T-helper 1 cell (primary cell): ENCODE data around the gene DAP.
"Not testable (repeated sequence)": the region's sequence is repeated elsewhere in the genome, so short reads cannot be mapped to it uniquely, and the experiment has no call there.

Source experiments
- DNase-seq, 5 donors: peaks; one replicate each; pipeline ENCODE4 v3.0.0-alpha.2; 2012 to 2020
- total RNA-seq, 4 donors: gene quantifications; one replicate each; lab custom pipeline; 2026; lab: John Stamatoyannopoulos, UW

The DAP gene
- 20.3 to 24.9 (median 23.8) reads per million in 4 donors for total RNA-seq

GRCh38 chr5:10761185-10761932 lies at the start of gene DAP:
TSS of gene DAP (minus strand) at chr5:10761234. CDS start at chr5:10761068, 166 bp downstream.
- peak; percentile 83 to 96 (median 86) for DNase-seq

GRCh38 chr5:10808347-10809226 lies 47.6 kb upstream of the DAP start:
- no peak for DNase-seq

GRCh38 chr5:10801931-10802666 lies 41.1 kb upstream of the DAP start:
- no peak for DNase-seq

- no peak for DNase-seq
Measured at GRCh38 chr5:10800852-10801251, 39.8 kb upstream of the DAP start.

GRCh38 chr5:10797261-10797660 lies 36.2 kb upstream of the DAP start:
- DNase-seq: no peak

GRCh38 chr5:10793785-10794184 lies 32.8 kb upstream of the DAP start:
- DNase-seq: no peak

- DNase-seq: no peak
Measured at GRCh38 chr5:10792336-10792735, 31.3 kb upstream of the DAP start.

GRCh38 chr5:10789726-10790125 lies 28.7 kb upstream of the DAP start:
- DNase-seq: no peak

- DNase-seq: no peak
Measured at GRCh38 chr5:10789021-10789420, 28.0 kb upstream of the DAP start.

GRCh38 chr5:10788358-10788757 lies 27.3 kb upstream of the DAP start:
- DNase-seq: no peak

GRCh38 chr5:10786835-10787234 lies 25.8 kb upstream of the DAP start:
- no peak for DNase-seq

GRCh38 chr5:10780208-10780607 lies 19.2 kb upstream of the DAP start:
- not testable (repeated sequence) for DNase-seq

- DNase-seq: no peak
Measured at GRCh38 chr5:10779592-10779991, 18.6 kb upstream of the DAP start.

- DNase-seq: no peak
Measured at GRCh38 chr5:10778179-10778910, 17.3 kb upstream of the DAP start.

- DNase-seq: no peak
Measured at GRCh38 chr5:10775646-10776045, 14.6 kb upstream of the DAP start.

GRCh38 chr5:10772901-10773585 lies 12.0 kb upstream of the DAP start:
- DNase-seq: no peak

GRCh38 chr5:10768328-10768899 lies 7.4 kb upstream of the DAP start:
- DNase-seq: no peak

GRCh38 chr5:10762776-10763500 lies 1.9 kb upstream of the DAP start:
- DNase-seq: no peak

GRCh38 chr5:10761933-10762775 lies 1.1 kb upstream of the DAP start:
- no peak for DNase-seq

- DNase-seq: no peak
Measured at GRCh38 chr5:10760921-10761184, 181 bp downstream of the DAP start.
